Omental fat pad (tissue), 4 donors: ENCODE measurements around the gene MAEA. TPM values are rescaled to one million over a fixed set of nuclear protein-coding genes. Genes with fewer than 3 reads are reported as not detected.

ENCODE experiments used
- ATAC-seq: fragments of 150-250 bp; one replicate; pipeline ENCODE4 v1.9.1; 2016; ENCODE audit warnings: mild to moderate bottlenecking, moderate library complexity; ENCODE audit not compliant: low FRiP score
- DNase-seq: peaks from one replicate; pipeline ENCODE4 v3.0.0-alpha.2; 2019; ENCODE audit warnings: low spot score
- total RNA-seq, 4 donors: library from RNA; depleted of rRNA; stranded (reverse); fragments of >200 nt; gene quantifications; one replicate each; pipeline ENCODE4 v1.1.0, GENCODE V29; 2016
- TF ChIP-seq, protein P1 (sequence below), 3 donors: fragments of 450-650 bp; IDR thresholded peaks; one replicate each; pipeline ENCODE4 v1.5.1; 2016 to 2017; ENCODE audit warnings: antibody characterized with exemption in 3 of 3, mild to moderate bottlenecking in 3 of 3, moderate library complexity in 2 of 3

MAEA gene
- total RNA-seq, 4 donors from 2014 or later, result 38.8 to 71.2 (median 51.8) TPM

DNA sequence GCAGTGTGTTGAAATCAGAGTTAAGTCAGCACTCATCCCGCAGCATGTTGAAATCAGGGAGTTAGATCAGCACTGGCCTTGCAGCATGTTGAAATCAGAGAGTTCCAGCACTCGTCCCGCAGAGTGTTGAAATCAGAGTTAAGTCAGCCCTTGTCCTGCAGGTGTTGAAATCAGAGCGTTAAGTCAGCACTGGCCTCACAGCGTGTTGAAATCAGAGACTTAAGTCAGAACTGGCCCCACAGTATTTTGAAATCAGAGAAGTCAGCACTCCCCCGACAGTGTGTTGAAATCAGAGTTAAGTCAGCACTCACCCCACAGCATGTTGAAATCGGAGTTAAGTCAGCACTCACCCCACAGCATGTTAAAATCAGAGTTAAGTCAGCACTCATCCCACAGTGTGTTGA lies 46.4 kb downstream of the MAEA start:
- TF ChIP-seq, protein P1, sequence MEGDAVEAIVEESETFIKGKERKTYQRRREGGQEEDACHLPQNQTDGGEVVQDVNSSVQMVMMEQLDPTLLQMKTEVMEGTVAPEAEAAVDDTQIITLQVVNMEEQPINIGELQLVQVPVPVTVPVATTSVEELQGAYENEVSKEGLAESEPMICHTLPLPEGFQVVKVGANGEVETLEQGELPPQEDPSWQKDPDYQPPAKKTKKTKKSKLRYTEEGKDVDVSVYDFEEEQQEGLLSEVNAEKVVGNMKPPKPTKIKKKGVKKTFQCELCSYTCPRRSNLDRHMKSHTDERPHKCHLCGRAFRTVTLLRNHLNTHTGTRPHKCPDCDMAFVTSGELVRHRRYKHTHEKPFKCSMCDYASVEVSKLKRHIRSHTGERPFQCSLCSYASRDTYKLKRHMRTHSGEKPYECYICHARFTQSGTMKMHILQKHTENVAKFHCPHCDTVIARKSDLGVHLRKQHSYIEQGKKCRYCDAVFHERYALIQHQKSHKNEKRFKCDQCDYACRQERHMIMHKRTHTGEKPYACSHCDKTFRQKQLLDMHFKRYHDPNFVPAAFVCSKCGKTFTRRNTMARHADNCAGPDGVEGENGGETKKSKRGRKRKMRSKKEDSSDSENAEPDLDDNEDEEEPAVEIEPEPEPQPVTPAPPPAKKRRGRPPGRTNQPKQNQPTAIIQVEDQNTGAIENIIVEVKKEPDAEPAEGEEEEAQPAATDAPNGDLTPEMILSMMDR (IDR thresholded peaks at IDR 0.05), result no peak
- DNase-seq (no peak), ATAC-seq (no peak)

DNA sequence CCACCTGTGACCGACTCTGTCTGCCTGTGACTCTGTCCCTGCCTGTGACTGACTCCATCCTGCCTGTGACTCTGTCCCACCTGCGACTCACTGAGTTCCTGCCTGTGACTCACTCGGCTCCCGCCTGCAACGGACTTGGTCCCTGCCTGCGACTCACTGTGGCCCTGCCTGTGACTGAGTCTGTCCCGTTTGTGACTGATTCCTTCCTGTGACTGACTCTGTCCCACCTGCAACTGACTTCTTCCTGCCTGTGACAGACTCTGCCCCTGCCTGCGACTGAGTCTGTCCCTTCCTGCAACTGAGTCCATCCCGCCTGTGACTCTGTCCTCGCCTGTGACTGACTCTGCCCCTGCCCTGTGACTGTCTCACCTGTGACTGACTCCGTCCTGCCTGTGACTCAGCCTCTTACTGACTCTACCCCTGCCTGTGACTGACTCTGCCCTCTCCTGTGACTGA lies 47.7 kb downstream of the MAEA start:
- no peak for ATAC-seq
- DNase-seq, result no peak
- TF ChIP-seq, protein P1 (IDR thresholded peaks at IDR 0.05), result no peak

DNA sequence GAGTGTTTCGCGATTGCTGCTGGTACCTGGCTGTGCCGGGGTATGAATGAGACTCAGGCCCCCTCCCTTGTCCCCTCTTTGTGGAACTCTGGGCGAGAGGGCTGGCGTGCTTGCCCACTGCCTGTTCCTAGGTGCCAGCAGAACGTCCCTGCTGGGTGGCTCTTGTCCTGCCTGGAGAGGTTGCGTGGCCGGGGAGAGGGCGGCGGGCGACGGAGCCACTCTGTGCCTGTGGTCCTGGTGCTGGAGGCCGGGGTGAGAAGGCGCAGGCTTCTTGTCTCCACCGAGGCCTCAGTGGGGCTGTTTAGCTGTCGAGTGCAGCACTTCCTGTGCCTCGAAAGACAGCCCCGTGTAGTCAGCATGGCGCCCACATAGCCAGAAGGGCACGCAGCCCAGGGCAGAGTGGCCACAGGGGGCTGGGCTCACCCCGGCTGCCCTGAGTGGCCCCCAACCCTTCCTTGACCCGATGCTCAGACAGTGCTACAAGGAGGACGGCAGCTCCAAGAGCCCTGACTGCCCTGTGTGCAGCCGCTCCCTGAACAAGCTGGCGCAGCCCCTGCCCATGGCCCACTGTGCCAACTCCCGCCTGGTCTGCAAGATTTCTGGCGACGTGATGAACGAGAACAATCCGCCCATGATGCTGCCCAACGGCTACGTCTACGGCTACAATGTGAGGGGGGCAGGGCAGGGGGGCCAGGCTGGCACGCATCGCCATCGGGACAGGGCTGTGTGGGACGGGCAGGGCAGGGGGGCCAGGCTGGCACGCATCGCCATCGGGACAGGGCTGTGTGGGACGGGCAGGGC lies 48.5 kb downstream of the MAEA start:
- DNase-seq (no peak), ATAC-seq (no peak)
- TF ChIP-seq, protein P1 (IDR thresholded peaks at IDR 0.05), result no peak

DNA sequence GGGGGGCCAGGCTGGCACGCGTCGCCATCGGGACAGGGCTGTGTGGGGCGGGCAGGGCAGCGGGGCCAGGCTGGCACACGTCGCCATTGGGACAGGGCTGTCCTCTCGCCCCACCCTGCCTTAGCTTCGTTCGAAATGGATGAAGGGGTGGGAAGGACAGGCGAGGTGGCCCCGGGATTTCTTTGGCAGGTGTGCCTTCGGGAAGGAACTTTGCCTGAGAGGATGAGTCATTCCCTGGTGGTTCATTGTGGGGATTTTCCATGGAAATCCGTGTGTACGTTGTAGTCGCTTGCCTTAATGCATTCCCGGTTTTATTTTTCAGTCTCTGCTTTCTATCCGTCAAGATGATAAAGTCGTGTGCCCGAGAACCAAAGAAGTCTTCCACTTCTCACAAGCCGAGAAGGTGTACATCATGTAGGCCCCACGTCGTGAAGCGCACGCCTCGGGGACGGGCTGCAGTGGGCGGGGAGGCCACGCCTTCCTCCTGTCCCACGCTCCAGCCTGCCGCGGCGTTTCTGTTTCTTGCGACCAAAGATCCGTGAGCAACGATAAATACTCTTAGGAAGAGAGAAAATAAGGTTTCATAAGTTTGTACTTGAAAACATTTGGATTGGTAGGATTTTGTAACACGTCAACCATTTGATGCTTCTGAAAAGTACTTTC lies 49.2 kb downstream of the MAEA start:
- DNase-seq (no peak), ATAC-seq (no peak)
- TF ChIP-seq, protein P1 (IDR thresholded peaks at IDR 0.05), result no peak

DNA sequence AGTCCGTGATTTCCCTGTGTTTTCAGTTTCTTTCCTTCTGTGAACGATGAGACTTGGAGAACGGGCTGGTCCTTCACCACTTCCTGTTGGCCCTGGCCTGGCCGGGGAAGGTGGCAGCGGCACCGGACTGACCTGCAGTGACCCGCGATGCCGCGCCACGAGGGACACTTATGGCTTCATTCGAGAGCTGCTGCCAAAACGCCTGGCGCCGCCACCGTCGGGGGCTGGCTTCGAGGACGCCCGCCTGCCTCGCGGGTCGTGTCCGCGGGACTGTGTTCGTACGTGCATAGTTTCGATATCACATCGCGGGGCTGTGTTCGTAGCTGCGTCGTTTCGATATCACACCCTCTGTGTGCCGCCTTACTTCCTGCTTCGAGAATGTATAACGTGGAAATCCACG lies 49.8 kb downstream of the MAEA start:
- TF ChIP-seq, protein P1 (IDR thresholded peaks at IDR 0.05), result no peak
- ATAC-seq (no peak), DNase-seq (no peak)

DNA sequence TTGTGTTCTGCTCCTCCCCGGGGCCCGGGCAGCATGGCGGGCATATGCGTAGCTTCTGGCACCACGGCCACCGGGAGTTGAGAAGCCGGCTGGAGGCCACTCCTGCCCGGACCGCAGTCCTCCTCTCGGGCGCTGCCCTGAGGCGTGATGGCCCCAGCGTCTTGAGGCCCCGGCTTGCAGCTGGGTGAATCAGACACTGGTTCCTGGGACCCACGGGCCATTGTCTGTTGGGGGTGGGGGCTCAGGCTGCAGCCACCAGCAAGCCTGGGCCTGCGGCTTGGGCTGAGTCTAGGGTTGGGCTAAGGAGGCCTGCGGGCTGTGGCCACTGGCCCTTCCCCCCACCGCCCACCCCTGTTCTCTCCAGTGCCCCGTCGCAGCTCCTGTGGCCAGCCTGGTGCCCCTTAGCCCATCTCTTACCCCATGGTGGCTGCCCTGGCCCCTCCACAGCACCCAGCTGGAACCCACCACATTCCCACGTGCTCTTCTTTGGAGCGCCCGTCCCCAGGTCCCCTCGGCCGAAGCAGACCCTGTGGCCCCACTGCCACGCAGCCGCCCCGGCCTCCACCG lies 50.6 kb downstream of the MAEA start:
- TF ChIP-seq, protein P1 (IDR thresholded peaks at IDR 0.05), result no peak
- DNase-seq (no peak), ATAC-seq (no peak)
